RPMI7951 (cell line): ENCODE measurements around the gene BMP5. TPM values are rescaled to one million over a fixed set of nuclear protein-coding genes. Genes with fewer than 3 reads are reported as not detected.
A peak's percentile ranks its signal among the peaks of the same experiment; 100 is the strongest.

Experiments used
- DNase-seq: peaks from one replicate; pipeline ENCODE4 v3.0.0-alpha.2; 2012; ENCODE audit warnings: low read depth
- total RNA-seq: library from RNA; depleted of rRNA; stranded (reverse); fragments of >200 nt; shearing (Covaris generic); gene quantifications from 2 replicates; pipeline ENCODE4 v1.2.3, GENCODE V29; 2014

The BMP5 gene
- total RNA-seq, 1 experiment from 2014 or later, result not detected

DNA sequence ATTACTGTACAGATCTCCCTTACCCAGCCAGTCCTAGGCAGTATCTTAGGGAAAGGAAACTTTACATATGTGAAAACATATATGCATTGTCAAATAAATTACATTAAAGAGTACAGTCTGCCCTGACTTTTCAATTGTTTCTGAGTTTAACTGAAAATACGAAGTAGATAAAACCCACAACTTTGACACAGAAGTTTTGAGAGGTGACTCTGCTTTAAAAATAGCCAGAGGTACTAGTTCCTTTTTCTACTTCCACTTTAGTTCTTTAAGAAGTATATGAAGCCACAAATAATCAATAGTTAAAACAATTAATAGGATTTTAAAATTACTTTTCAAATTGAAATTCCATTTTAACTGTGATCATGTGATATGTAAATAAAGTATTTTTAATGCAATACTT is 62.9 kb downstream of the BMP5 start:
- DNase-seq, result no peak

DNA sequence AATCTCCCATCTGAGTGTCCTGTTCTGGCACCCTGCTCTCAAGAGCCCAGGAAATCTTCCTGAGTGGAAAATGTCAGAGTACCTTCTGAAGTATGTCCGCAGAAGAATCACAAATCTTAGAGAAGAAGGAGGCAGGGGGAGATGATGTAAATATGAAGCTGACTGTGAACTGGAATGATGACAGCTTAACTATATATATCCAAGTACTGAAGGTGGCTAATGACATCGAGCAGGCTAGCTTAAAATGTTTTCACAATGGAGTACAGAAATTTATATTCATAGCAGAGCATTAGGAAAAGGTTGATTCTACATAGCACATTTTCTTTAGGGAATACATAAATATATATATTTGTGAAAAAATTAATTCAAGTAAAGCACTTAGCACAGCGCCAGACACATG is 64.3 kb downstream of the BMP5 start:
- no peak for DNase-seq

DNA sequence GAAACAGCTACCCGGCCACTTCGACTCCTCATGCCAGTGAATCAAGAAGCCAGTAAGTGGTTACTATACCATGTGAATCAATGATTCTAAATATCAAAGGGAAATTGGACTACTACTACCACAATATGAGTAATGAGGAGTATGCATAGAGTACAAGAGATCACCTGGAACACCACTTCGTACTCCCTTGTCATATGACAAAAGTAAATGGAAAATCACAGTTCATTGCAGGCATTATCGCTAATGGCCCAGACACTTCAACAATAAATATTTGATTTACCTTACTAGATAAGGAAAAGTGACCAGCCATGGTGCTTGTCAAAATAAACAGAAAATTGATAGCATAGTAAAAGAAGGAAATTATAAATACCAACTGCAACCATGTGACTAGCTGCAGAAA is 73.1 kb downstream of the BMP5 start:
- no peak for DNase-seq

DNA sequence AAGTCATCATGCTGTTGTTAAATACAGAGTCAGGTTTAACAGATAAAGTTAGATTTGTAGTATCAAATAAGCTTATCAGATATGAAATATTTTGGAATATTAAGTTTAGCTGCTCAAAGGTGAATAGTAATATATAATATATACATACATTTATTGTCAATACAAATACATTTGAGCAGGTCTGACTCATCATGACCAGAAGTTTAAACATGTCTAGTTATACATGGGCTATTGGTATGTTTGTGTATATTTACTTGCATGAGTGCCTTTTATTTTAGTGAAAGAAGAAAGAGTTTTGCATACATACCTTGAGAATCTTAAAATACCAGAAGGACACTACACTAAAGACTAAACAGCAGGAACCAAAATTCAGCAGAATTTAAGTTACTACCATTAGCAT is 76.8 kb downstream of the BMP5 start:
- DNase-seq, result no peak

DNA sequence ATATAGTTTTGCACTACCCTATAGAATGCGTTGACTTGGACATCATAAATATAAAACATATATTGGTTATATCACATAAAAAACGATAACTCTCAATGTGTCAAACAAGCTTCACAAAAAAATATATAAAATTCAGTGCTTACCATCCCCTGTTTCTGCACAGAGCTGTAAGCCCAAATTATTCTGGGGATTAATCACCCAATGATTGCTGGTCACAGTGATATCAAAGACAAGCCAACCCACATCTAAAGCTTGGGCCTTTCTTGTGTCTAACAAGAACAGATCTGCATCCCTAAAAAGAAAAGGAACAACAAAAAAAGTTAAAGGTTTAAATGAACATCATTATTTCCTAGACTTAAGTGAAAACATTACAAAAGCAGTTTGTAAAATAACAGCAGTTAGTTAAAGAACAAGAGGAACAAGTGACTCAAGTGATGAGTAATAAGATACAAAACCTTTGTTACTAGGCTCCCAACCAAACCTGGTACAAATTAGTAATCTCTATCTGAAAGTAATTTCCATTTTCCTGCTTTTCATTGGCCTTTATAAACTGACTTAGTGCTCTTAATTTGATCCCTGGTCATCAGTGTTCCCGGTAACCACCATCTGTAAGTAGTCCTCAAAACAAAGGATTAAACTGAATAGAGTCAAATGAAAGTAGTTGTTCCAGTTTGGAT is 81.1 kb downstream of the BMP5 start:
- DNase-seq, result peak; percentile 15

DNA sequence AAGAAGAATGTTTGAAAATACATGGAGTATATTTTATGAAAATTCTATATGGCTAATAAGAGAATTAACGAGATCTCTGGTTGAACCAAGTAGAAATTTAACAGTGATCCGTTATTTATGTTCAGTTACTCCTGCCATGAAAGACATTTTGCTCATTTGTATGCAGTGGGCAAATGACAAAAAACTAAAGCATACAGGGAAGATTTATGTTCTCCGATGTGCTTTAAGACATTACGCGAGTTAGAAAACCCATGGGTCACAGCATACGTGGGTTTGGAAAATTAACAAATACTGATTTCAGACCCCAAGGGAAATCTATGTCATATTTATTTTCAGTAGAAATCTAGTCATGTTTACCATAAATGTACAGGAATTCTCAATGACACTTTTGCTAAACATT is 90.1 kb downstream of the BMP5 start:
- DNase-seq, result no peak

DNA sequence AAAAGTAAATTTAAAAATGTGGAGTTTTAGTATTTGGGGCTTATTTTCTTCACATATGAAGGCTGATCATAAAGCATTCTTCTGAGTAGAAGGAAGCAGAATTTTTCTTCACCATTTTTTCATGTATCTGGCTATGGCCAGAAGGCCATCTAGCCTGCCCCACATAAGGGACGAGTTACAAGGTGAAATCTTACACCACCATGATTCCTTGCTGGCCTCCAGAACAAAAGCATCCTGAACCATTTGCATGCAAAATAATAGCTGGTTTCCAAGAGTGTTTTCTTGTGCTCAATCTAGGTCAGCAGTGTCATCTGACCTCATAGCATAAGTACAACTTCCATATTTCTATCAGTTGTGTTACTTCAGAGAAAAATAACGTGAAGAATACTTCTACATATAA is 93.1 kb downstream of the BMP5 start:
- DNase-seq, result no peak

DNA sequence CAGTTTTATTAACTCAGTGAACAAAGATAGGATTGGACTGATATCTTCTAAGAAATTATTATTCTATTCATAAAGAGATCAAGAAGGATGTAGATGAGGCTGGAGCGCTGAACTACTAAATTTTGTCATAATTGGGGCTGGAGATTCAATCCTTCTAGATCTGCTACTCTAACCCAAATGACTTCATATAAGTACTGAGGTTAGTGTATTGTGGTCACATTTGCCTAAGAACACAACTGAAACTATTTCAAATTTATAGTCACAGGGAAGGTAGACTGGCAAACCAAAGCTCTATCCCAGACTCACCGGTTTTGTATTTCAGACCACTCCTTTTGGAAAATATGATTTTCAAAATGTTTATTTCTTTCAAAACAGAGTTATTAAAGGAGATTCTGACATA is 96.7 kb downstream of the BMP5 start:
- DNase-seq, result no peak

DNA sequence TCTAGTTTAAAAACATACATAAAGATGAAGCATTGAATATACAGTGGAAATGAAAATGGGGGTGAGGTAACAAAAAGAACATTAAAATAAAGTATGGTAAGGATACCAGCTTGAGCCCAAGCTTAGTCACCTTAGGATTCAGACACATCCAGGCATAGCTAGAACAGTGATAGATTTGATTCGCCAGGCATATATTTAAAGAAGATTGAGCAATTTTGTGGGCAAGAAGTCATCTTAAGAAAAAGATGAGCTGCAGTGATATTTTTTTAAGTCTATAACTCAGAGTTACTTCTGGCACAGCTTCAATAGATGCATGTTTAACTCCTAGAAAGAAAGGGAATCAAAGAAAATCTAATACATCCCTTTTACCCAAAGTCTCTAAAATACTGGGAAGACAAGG is 97.9 kb downstream of the BMP5 start:
- no peak for DNase-seq

DNA sequence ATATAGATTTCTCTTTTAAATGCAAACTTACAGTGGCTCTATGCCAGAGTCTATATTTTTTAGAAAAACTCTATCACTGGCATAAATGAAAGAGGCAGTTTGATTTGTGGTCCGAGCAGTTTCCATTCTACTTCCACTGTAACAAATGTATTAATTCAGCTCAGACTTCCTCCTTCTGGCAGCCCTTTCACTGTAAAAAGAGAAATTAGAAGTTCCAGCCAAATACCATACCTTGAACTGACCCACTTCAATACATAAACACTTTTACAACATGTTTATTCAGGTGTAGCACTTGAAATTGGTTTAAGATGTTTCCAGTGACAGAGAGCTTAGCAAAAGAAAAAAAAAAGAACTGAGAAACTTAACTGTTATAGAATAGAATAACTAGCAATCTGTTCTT is 99.3 kb downstream of the BMP5 start:
- no peak for DNase-seq

DNA sequence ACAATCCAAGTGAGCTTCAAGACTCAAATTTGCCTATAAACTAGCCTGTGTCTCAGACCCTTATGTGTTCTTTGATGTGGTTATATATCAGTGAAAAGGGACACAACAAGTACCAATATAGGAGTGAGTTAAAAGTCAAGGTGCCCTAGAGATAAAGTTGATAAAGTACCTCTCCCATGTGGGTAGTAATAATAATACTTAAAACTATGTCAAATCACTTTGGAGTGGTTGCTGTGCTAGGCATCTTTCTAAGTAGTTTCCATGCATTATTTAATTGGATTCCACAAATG is 100.4 kb downstream of the BMP5 start:
- no peak for DNase-seq

DNA sequence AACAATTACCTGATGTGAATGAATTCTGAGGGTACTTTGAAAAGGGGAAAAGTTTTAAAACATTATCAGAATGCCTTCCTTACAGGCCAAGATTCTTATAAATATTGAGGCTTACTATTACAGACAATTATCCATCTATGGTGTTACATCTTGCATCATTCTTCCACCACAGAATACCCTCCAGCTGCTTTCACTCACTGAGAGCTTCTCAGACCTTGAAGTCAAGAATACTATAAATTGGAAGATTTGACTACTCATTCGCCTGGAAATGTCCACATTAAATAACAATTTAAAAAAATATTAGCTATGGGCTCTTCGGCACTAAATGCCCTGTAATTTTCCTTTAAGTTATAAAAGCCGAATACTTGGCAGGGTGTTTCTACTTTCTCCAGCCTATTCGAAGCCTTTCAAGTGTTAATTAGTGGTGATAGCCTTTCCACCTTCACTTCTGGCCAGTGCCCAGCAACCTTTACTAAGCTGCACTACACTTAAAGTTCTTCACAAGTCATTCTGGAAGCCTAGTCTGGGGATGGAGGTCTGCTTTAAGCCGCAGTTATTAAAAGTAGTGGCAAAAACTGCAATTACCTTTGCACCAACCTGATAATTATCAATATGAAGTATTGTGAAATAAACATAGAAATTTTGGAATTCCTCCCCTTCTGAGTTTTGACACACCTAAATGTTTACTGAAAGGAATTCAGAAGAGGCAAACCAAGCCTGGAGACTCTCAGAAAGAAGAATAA is 100.9 kb downstream of the BMP5 start:
- no peak for DNase-seq

DNA sequence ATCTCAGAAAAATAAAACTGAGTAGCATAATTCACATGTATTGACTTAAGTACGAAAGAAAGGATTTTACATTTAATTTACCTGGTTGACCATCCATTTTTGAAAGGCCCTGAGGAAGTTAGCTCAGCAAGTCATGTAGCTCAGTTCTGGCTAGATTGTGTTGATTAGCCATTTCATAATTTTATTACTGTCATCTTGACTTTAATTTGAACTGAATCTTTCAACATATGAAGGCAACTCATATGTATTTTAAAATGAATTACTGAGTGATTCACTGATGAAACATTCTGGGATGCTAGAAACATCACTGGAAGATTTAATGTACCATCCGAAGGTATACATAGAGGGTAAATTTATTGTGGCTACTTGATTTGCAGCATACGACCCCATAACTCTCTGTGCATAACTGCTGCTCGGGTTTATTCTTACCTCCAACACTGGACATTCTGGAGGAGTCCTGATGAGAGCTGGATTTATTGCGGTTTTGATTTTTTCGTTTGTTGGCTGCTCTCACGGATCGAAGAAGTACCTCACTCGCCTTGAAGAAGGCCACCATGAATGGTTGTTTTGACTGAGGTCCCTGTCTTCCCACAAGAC is 101.7 kb downstream of the BMP5 start:
- DNase-seq, result no peak

DNA sequence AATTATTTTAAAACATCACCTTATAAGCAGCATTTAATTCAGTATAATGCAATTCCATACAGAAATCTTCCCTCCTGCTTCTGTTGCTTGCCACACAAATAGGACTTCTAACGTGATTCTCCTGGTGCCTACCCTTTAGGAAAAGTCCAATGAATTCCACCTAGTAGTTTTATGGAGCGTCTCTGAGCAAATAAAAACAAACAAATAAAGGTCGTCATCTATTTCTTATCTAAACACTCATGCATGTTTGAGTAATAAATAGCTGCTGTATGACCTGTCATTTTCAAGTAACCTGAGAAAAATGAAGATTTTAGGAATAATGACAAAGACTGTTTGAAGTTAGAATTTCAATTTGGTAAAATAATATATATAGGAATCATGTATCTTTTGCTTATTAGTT is 102.7 kb downstream of the BMP5 start:
- DNase-seq, result no peak

DNA sequence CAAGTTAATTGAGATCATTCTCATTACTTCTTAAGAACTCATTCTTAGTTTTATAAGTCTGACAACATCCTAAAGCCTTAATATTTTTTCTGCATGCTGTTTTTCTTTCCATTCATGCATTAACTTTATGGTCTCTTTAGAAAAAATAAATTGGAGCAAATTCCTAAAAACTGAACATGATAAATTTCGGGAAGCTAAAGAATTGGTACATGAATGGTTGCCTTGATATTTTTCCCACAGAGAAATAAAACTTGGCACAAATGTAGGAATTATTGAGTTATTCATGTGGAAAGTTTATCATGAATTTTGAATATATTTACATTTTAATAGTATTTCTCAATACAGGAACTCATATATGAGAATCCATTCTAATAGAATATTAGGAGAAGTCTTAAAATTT is 115.9 kb downstream of the BMP5 start:
- DNase-seq, result no peak

DNA sequence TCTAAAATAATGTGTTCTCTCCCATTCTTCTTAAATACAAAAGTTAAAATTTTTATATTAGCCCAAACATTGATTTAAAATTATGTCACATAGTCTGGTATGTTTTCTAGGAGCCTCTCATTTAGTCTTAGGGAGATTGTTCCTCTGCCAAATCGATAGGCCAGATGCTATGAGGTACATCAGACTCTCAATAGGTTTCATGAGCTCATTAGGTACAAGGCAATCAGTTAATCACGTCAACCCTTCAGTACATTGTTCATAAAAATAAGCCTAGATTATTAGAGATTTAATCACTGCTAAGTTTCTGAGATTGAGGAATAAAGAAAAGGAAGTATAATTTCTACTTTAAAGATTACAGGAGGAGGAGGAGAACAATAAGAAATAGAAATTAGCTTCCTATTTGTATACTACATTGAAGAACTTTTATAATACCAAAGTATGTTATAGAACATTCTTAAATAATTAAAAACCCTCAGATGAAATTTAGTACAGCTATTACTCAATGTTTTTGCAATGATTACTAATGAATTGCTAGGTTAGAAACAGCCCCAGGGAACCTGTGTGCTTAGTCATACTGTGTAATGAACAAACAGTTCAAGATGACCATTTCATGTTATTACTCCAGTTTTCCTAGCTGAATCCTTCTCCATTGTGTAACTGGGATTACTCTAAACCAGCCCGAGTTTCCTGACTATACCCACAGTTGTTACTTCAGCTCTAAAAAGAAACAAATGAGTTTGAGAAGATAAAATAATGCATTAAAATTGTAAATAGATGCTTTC is 117.0 kb downstream of the BMP5 start:
- DNase-seq, result peak; percentile 54

DNA sequence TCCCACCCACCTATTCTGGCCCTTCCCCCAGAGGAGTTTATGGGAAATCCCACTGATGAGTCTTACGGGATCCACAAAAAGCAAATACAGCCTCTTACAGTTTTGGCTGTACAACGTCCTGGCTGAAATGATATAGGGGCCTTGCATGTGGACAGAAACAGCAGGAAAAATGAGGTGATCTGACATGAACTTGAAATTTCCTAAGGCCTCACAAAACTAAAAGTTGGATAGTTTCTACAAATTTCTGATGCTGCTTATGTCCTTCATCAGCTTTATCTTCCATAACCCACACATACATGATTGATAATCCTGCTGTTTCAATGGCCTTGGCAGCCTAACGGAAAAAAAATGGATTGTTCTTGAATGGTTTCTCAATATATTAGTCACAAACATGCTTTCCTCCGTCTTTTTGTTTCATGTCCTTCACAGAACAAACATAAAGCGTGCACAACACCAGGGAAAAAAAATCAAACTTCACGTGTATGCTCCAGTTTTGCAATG is 118.8 kb downstream of the BMP5 start:
- DNase-seq, result no peak

DNA sequence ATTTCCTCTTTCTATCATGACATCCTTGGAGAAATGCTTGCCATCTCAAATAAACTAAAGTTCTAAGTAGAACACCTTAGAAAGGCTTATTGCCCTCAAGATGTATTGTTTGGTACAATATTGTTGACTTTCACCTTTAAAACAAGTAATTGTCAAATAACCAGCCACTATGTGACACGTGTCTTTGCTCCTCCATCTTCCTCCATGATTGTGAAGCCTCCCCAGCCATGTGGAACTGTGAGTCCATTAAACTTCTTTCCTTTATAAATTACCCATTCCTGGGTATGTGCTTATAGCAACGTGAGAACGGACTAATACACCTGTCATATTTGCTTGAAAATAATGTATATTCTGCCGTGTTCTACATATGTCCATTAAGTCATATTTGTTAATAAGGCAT is 126.5 kb downstream of the BMP5 start:
- no peak for DNase-seq

DNA sequence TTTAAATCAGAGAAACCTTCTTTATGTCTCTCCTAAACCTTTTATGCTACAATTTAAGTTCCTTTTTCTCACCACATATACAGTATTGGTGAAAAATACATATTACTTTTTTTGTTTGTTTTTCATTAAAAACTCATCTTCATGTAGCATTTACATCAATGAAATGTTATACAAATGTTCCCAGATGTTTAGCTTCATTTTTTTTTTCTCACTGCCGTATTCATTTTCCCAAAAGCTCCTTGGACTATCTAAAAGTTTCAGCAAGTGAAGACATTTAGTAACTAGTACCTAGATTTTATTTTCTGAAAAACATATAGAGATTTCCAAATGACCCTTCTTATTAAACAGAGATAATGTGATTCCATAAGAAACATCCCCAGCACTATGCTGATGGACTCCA is 128.9 kb downstream of the BMP5 start:
- no peak for DNase-seq

DNA sequence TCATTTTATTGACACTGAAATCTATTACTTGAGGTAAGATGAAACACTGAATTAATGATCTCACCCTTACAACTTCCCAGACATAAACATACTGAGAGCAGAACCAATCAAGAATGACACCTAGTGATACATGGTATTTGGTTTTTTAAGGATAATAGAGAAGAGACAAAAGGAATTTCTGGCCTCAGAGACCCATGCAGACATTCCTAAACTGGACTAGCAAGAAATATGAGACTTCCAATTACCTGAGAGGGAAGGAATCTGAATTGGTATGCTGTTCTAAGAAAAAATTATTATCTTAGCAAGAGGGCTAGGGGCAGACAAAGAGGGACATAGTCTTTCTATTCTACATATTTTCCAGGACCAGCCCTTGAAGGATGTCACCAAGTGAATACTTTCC is 141.1 kb downstream of the BMP5 start:
- DNase-seq, result no peak

DNA sequence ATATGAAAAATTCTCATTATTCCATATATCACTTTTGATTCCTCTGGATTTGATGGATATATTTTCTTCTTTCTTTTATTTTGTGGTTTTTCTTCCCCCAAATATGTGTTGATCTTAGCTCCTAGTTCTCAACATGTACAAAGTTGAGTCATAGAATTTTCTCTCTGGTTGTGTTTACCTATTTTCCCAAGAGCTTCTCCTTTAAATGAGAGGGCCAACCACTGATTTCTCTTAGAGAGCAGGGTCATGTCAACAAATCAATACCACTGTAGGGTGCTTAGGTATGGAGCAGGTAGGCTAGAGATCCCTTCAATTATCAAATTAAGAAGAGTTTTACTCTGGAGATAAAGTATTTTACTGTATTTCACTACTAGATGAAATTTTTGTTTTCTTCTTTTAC is 145.7 kb downstream of the BMP5 start:
- DNase-seq, result no peak

DNA sequence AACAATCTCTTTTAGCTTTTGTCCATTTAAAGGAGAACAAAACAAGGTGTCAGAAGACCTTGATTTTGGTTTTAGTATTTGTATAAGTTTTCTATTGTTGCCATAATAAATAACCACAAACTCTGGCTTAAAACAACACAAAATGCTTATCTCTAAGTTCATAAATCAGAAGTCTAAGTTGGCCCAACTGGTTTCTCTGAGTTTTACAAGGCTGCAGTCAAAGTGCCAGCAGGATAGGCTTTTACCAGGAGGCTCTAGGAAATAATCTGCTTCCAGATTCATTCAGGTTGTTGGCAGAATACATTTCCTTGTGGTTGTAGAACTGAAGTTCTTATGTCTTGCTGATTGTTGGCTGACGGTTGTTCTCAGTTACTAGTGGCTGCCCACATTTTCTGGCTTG is 149.2 kb downstream of the BMP5 start:
- no peak for DNase-seq

DNA sequence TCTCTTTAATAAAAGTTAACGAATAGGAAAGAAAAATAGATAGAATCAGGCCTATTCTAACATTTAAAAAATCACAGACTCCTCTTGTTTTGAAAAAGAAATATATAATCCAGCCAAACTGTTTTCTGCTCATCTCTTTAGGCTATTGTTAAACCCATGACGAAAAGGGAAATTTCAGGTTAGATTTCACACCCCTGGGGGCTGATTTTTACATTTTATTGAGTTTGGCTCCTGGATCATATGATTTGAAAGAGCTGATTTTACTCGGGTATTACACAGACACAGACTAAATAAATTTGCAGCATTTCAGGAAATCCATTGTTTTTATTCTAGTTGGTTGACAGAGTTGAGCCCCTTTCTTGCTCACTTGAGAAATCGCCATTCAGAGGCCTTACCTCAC is 160.6 kb downstream of the BMP5 start:
- DNase-seq, result no peak
